Measurements from ENCODE around the gene CEP76. TPM values are rescaled to one million over a fixed set of nuclear protein-coding genes. Genes with fewer than 3 reads are reported as not detected.

CEP76 gene, protein sequence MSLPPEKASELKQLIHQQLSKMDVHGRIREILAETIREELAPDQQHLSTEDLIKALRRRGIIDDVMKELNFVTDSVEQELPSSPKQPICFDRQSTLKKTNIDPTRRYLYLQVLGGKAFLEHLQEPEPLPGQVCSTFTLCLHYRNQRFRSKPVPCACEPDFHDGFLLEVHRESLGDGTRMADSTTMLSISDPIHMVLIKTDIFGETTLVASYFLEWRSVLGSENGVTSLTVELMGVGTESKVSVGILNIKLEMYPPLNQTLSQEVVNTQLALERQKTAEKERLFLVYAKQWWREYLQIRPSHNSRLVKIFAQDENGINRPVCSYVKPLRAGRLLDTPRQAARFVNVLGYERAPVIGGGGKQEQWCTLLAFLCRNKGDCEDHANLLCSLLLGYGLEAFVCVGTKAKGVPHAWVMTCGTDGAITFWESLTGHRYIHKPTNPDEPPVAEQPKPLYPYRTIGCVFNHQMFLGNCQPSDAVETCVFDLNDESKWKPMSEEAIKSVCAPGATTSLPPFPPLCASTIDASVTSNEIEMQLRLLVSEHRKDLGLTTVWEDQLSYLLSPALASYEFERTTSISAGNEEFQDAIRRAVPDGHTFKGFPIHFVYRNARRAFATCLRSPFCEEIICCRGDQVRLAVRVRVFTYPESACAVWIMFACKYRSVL
- total RNA-seq (2013), result 5.6 TPM
- polyA plus RNA-seq (1 to 10 TPM; 2.7 to 3.4 (median 3.0) TPM), polyA minus RNA-seq (2.2 and 3.0 TPM in 2 replicates), total RNA-seq (1.8 to 16.6 (median 6.1) reads per million in 11 experiments)

- Histone ChIP-seq H3K4me1 (ENCODE audit: control insufficient read depth in 1 of 2, insufficient read depth in 2 of 2, low read length in 2 of 2) (peaks cover 22 to 32% of the 10 kb centered on the region in 2 donors), H3K27ac (ENCODE audit: low read depth in 1 of 2, low read length in 2 of 2) (peak within 1 kb of the TSS; percentile 90 to 95), H2AFZ (ENCODE audit: insufficient read depth, low read depth, low read length, poor library complexity, severe bottlenecking) (peak within 1 kb of the TSS; percentile 95), H3K36me3 (replicated peaks in 1 of 2; ENCODE audit: control insufficient read depth in 1 of 2, insufficient read depth in 2 of 2, low read length in 2 of 2) (peaks cover 23 to 39% of the 10 kb centered on the region in 2 donors), H3K4me2 (replicated peaks; ENCODE audit: extremely low read depth, low read length, poor library complexity, severe bottlenecking) (peak within 1 kb of the TSS; percentile 87), H3K9ac (ENCODE audit: insufficient read depth, low read length, poor library complexity, severe bottlenecking) (peak within 1 kb of the TSS; percentile 98), H3K4me3 (replicated peaks in 1 of 3; ENCODE audit: low read depth in 2 of 3, low read length in 3 of 3) (peak within 1 kb of the TSS; percentile 84 to 89 (median 89)), H3K27me3 (ENCODE audit: control insufficient read depth in 2 of 2, insufficient read depth in 2 of 2, low read length in 2 of 2) (no peaks in the 10 kb centered on the region), H4K20me1 (ENCODE audit: insufficient read depth, low read length) (peaks cover 14% of the 10 kb centered on the region), H3K79me2 (ENCODE audit: insufficient read depth, low read length) (peaks cover 67% of the 10 kb centered on the region), H3K9me3 (replicated peaks in 1 of 2; ENCODE audit: control insufficient read depth in 1 of 2, insufficient read depth in 1 of 2, low read length in 2 of 2) (no peaks in the 10 kb centered on the region)
- peak; percentile 72 to 79 (median 74) for DNase-seq
- peak within 1 kb of the TSS; percentile 98 to 100 (median 99) for H3K27ac Mint-ChIP-seq
- no peaks in the 10 kb centered on the region for H3K9me3 Mint-ChIP-seq
- peaks cover 31% of the 10 kb centered on the region for H3K4me1 Mint-ChIP-seq
- H3K4me3 Mint-ChIP-seq, result peak within 1 kb of the TSS; percentile 98 to 99
- peaks cover 19 to 30% of the 10 kb centered on the region in 2 donors for H3K36me3 Mint-ChIP-seq
- H3K27me3 Mint-ChIP-seq (ENCODE audit: low read depth in 3 of 3), result no peaks in the 10 kb centered on the region
- TF ChIP-seq CTCF (IDR thresholded peaks at IDR 0.05), result no peak
- WGBS (ENCODE audit: insufficient coverage), result under 1% methylated on average over 89 of the region's 89 CpGs
- intact Hi-C loops (cut with micrococcal nuclease), result loop anchor here in 1 of 2 donors (5.0 kb wide), 1 partner anchor 1025 kb away; the partner anchor contains the start of genes FAM210A and RNMT
Measured at GRCh38 chr18:12702221-12703095, at the start of gene CEP76, which contains the start of gene PSMG2. Gene CEP76, minus strand, starts transcription at chr18:12702723. Its CDS starts 175 bp downstream, at chr18:12702548. Gene PSMG2, plus strand, starts transcription at chr18:12703042. Its CDS starts 66 bp downstream, at chr18:12703108.
